NCI-H510A treated with DMSO at 0.1 percent for 48 hours (cell line): ENCODE results near the gene GPS1.

Experiments used
- DNase-seq: peaks from one replicate; lab custom pipeline; 2025; lab: John Stamatoyannopoulos, UW

The GPS1 gene

DNA sequence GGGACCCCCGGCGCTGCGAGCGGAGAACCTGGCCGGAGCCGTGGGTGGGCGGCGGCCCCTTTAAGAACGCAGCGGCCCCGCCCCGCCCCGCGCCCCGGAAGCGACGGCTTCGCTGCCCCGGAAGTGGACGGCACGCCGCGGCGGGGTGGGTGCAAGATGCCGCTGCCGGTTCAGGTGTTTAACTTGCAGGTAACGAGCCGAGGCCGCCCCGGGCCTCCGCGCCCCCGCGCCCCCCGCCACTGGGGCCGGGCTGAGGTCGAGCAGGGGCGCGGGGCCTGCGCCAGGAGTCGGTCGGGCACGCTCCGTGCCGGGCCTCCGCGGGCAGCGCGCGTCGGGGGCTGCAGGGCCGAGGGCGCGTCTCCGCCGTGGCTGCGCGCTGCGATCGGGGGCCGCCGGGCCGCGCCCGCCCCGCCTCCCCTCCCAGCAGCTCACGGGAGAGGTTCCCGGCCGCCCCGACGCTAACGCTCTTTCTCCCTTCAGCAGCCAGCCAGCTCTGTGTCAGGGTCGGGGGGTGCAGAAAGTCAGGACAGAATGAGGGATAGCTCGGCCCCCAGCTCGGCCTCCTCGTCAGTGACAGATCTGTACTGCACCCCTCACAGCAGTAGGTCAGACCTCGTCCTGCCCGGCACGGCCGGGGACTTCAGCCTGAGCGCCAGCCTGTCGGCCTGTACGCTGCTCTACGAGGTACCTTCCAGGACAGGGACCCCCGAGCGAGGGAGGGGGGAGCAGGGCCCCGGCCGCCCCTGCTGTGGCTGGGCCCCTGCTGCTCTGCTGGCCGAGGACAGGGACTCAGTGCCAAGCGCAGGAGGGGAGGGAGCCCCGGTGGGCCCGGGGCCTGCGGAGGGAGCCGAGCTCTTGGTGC, at the start of gene GPS1, which contains the start of gene RFNG:
Gene GPS1, plus strand, starts transcription at position 123 of the 862 bp plus-strand sequence. Its CDS starts 34 bp downstream, at position 157.
Gene RFNG, minus strand, starts transcription at position 36 of the 862 bp plus-strand sequence. CDS start 45 bp downstream, outside the sequence.
- peak; percentile 66 for DNase-seq

DNA sequence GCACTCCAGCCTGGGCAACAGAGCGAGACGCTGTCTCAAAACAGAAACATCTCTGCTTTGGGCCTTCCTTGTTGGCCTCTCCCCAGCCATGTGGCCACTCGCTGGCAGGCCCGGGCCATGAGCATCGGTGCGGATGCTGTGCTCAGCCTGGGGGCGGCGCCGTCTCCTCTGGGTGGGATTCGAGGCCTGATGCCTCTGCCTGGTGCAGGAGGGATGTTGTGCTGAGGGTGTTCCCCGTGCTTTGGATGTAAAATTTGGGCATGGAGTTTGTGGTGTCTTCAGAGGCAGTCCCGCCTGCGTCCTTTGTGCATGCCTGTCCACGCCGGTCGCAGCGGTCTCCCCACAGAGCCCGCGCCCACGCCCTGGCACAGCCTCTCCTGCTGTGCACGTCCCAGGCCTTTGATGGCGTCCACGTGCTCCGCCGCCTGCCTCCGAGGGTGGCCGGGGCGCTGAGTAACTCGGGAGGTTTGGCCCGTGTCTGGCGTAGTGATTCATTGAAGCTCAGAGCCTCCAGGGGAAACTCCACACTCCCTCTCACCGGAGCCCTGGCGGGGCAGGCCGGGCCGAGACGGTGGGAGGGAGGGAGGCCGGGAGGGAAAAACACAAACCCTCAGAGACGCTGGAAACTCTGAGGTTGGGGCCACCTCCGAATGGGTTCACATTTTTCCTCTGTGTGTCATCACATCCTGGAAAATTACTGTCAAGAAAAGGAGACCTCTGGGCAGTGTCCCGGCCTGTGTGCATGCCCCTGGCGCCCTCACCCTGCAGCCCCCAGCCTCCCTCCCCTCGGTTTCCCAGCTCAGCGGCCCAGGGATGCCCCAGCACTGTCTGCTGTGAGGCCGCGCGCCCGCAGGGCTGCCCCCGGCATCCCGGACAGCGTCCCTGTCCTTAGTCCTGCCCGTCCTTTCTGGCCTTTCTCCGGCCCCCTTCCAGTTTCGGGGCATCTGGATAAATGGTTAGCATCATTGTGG, 48.0 kb upstream of the GPS1 start:
- DNase-seq: no peak

DNA sequence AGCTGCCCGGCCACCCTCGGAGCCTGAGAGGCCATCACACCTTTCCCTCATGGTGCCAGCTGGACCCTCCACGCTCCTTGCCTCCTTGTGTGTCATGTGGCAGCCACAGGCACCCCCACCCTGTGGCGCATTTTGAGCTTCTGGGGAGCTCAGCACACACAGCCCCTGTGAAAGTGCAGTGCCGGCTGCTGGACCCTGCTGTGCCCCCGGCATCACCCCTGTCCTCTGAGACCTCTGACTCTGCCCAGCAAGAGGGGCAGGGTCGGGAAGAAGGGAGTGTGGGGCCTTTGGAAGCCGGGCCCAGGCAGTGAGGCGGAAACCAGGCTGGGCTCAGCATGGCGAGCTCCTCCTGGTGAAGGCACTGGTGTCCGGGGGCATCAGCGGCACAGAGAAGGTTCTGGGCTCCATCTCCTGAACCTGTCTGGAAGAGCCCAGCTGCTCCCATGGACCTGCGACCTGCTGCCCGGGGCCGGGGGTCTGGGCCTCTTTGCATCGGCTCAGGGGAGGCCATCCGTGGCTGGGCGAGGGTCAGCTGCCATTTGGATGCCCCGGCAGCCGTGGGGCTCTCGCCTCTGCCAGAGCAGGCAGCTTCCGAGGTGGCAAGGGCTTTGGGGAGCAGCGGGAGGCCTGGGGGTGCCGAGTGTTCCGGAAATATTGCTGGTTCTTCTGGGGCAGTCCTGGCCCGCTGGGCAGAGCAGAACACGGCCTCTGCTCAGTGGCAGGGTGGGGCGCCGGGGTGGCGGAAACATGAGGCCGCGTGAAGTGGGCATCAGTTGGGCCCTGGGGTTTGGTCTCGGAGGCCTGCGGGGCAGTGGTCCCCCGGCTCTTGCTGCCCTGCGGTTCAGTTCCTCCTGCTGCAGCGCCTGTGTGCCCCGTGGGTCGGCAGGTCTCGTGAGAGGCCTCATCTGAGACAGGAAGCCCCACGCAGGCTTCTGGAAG, 46.9 kb upstream of the GPS1 start:
- DNase-seq: no peak

DNA sequence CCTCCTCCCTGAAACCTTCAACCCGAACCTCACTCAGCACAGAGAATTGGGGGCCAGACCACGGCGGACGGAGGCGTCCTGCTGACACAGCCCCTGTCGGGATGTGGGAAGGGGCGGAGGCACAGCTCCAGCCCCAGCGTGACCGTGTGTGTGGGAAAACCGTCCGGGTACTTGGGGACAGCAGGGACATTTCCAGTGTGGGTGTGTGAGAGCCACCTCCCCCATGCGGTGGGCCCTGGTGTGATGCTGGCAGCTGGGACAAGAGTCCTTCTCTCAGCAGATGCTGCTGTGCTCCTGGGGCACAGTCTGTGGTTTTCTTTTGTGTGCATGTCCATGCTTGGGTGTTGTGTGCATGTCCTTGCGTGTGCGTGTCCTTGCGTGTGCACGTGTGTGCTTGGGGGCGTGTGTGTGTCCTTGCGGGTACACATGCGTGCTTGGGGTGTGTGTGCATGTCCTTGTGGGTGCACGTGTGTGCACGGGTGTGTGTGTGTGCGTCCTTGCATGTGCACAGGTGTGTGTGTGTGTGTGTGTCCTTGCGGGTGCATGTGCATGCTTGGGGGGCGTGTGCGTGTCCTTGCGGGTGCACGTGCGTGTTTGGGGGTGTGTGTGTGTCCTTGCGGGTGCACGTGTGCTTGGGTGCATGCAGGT, 45.9 kb upstream of the GPS1 start:
- DNase-seq: no peak

DNA sequence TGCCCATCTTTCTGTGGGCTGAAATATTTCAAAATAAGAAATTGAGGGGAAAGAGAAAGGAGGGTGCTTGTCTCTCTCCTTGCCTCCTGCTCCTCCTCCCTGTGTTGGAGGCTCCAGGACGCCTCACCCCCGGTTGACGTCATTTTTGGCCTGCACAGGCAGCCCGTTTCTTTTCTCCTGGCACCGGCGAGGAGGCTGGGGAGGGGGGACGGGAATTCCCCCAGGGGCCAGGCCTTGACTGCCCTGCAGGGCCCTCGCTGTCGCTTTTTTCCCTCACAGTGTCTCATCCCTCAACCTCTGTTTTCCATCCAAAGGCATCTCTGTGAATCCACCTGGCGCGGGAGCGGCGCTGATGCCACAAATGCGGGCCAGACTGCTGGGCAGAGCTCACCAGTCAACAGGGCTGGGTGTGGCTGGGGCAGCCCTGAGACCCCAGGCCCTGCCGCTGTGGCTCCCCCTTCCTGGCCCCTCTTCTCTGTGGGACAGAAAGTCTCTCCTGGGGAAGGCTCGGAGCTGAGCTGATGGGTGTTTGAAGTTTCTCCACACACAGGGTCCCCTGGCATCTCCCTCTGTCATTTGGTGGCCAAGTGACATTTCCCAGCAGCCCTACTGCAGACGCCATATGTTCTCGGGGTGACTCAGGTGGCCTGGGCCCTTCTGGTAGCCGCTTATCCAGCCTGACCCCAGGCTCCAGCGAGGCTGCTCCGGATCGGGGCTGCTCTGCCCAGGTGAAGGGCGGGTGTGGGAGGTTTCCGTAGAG, 45.0 kb upstream of the GPS1 start:
- DNase-seq: no peak

DNA sequence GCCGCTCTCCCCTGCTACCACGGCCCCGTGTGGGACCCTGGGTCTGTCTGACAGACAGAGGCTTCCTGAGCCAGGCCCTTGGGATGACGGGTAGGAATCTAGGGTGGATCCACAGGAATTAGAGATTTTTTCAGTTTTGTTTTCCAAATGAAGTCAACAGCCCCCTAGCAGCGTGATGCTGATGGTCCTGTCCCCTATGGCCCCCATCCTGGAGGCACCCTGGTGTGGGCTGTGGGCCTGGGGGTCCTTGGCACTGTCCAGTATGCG, 44.5 kb upstream of the GPS1 start:
- no peak for DNase-seq

DNA sequence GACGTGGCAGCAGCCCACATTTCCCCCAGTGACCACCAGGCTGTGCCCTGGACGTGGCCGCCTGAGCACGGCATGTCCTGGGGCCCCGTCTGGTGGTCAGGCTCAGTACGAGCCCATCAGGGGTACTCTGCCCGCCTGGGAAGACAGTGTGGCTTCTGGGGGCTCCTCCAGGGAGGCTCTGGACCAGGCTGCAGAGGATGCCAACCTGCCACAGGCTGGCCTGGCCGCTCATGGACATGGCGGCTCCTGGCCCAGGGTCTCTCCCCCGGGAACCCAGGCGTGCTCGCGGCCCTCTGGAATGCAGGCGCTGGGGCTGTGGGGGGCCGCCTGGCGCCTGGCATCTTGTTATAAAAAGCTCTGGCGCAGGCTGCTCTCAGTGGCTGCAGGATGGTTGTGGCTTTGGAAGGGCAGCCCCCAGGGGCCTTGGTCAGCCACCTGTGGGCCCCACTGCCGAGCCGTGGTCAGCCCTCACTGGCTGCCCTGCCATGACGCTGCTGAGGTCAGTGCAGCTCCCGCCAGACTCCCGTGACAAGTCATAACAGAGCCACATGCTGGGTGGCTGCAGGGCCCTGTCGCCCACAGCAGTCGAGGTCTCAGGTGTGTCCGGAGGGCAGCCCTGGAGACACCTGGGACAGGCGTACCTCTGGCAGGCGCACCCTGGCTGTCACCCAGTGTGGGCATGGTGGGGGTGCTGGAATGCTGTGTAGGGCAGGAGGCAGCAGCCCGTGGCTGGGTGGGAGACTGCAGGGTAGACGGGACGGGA, 44.0 kb upstream of the GPS1 start:
- DNase-seq: no peak

DNA sequence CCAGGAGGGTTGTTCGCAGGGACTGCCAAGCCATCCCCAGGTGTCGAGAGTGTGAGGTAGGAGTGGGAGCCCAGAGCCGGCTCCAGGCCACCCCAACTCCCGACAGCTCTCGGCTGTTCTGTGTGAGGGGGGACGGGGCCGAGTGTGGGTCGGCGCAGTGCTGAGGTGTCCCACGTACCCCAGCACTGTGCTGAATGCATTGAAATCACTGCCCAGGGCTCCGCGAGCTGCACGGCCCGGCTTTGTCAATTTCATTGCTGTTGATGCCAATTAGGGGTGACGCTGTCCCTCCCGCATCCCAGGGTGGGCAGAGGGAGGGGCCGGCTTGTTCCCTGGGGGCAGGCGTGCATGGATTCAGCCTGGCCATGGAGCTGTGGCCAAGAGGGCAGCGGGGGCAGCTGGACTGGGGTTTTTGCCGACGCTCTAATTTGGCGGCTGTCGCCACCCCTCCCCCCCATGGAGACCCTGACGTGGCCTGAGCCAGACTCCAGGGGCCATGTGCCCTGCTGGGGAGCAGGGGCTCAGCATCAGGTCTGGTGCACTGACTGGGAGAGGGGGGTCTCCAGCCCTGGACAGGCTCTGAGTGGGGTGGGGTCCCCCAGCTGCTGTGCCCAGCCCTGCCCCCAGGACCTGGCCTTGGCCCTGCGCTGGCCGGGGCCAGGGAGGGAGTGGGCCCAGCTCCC, 43.3 kb upstream of the GPS1 start:
- DNase-seq: no peak

DNA sequence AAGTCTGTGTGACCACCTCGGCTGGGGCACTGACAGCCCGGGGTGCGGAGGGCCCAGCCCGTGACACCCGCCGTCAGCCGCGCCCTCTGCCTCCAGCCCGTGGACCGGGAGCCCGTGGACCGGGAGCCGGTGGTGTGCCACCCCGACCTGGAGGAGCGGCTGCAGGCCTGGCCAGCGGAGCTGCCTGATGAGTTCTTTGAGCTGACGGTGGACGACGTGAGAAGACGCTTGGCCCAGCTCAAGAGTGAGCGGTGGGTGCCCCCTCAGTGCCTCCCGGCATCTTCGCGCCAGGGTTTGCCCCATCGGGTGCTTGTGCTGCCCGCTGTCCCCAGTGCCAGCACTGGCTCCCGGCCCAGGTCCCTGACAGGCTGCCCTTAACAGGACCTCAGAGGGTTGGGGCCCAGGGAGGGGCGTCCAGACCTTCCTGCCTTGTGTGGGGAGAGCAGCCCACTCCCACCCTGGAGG, 42.7 kb upstream of the GPS1 start:
- DNase-seq: no peak

DNA sequence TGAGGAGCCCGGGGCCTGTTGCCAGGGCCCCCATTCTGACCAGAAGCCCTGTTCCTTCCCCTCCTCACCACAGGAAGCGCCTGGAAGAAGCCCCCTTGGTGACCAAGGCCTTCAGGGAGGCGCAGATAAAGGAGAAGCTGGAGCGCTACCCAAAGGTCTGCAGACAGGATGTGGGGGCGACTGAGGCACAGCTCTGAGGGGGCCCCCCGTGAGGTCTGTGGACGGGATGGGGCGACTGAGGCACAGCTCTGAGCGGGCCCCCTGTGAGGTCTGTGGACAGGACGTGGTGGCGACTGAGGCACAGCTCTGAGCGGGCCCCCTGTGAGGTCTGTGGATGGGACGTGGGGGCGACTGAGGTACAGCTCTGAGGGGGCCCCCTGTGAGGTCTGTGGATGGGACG, 42.3 kb upstream of the GPS1 start:
- no peak for DNase-seq

DNA sequence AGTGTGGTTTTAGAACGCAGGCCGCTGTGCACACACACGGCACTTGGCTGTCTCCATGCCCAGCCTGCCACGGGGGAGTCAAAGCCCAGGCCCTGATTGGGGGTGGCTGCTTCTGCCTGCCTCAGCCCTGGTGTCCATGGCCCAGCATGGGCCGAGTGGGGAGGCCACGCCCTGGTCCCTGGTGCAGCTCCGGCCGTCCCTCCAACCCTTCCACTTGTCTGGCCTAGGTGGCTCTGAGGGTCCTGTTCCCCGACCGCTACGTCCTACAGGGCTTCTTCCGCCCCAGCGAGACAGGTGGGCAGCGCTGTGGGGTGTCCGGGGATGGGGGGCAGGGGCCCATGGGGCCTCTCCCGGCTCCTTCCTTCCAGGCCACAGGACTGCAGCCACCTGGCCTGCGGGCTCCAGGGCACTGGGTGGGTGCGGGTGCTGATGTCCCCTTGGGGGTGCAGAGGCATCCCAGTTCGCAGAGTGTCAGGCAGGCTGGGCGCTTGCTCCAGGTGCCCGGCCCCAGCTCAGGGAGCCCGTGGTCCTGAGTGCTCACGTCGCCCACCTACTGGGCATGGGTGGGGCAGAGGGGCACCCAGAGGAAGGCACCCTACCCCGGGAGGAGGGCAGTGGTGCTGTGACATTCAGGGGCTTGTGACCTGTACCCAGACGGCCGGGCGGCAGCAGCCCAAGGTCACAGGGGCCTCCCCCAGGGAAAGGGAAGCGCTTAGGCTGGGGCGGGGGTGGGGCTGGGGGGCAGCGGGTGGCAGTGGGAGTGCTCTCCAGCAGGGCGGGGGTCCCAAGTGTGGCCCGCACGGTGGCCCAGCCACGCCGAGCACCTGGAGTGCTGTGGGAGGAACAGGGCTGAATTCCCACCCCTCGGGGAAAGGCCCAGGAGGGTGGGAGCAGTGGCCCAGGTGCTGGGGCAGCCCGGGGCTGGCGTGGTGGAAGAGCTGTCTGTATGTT, 40.8 kb upstream of the GPS1 start:
- no peak for DNase-seq

DNA sequence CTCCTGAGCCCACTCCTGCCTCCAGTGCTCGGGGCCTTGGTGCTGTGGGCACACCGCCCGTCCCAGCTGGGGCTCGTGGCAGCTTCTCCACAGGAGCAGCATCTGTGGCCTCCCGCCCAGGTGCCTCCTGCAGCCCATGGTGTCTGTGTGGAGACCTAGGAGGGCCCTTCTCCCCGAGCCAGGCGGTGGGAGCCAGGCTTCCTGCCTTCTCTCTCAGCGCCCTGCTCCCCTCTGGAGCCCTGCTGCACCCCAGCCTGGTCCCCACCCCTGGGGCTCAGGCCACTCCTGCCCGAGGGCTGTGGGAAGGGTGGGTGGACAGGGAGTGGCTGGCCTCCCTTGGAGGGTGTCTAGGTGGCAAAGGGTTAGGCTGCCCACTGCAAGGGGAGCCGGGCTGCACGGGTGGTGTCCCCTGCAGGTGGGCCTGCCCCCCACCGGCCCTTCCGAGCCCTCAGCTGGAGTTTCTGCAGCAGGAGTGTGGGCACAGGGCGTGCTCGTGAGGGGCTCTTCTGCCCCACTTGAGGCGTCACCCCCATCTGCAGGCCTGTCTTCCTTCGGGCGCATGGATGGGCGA, 40.0 kb upstream of the GPS1 start:
- DNase-seq: no peak

DNA sequence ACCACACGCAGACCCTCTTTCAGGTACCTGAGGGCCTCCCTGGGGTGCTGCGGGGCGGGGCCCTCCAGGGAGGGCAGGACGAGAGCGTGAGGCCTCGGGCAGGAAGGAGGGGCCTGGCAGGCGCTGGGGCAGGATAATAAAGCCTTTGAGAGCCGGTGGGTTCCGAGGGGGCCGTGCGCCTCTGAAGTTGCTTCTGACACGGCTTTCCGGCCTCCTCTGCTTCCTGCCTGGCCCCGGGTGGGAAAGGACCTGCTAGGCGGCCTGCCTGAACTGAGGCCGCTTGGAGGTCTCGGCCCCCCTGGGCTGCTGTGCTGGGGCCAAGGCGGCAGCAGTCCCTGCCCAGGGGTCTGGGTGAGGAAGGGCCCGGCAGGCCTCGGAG, 39.4 kb upstream of the GPS1 start:
- no peak for DNase-seq

DNA sequence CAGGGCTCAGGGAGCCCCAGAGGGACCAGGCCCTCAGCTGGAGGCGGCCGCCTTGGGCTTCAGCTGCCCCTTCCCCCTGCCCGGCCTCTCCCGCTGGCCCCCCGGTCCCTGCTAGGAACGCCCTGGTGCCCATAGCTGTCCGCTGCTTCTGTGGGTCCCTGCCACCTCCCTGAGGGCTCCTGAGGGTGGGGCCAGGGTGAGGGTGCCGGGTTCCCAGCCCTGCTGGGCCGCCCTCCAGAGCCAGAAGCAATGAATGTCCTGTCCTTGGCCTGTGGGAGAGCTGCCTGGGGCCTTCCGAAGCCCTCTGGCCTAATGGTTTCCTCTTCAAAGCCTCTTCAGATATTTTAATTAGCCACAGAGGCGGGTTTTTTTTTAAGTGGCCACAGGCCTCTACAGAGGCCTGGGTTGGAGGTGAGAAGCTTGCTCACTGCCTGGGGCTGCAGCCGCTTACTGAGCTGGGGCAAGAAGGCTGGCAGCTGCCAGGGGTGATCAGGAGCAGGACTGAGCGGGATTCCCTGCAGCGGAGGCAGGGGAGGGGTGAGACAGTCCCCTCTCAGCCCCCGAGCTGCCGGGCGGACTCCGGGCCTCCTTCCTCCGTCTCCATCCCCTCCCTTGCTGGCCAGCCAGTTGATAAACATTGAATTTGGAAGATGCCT, 38.9 kb upstream of the GPS1 start:
- DNase-seq: peak; percentile 90

DNA sequence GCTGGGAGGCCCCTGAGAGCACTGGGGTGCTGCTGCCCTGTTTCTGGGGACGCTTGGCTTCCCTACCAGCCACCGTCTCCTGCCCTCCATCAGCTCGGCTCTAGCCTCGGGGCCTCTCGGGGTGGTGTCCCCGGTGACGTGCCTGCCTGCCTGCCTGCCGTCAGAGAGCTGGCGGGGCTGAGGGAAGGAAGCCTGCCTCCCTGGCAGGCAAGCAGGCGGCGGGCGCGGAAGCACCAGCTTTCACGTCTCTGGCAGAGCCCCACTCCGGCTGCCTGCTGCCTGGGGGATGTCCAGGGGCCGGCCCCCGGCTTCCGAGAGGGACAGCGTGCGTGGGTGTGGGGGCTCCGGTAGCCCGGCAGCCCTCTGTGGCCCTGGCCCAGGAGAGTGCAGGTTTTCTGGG, 38.4 kb upstream of the GPS1 start:
- DNase-seq: no peak

DNA sequence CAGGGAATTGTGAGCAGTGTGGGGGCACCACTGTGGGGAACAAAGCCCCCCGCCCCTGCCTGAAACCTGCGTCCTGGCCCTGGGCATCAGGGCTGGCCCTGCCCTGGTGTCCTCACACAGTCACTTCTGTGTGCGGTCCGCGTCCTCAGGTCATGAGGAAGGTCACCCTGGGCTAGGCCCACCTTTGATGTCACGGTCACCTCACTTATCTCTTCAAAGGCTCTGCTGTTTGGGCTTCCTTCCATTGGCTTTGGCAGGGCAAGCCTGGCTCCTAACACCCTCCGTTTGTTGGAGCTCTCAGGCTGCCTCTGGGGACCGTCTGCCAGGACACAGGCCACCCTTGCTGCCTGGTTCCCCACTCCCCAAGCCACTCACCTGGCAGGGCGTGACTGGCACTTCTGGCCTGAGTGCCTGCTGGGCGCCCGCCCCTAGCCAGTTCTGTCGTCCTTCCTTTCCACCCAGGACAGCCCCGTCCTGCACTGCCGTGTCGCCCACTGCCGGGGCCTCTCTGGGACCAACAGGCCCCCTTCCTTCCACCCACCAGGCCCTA, 37.9 kb upstream of the GPS1 start:
- DNase-seq: no peak

DNA sequence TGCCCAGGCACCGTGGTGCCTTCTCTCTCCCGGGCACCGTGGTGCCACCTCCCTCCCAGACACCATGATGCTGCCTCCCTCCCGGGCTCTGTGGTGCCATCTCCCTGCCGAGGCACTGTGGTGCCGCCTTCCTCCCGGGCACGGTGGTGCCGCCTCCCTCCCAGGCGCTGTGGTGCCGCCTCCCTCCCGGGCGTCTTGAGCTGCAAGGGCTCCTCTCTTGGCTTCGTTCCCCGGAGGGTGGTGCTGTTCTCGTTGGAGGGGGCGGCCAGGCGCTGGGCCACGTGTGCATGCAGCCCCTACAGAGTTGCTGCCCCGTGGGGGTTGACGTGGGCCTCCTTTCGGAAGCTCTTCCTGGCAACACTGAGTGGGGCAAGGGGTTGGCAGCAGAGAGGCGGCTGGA, 37.3 kb upstream of the GPS1 start:
- no peak for DNase-seq
